Smooth muscle cell (in vitro differentiated cells): Measurements from ENCODE around the gene HENMT1. TPM values are rescaled to one million over a fixed set of nuclear protein-coding genes. Genes with fewer than 3 reads are reported as not detected.

Experiments
- DNase-seq: peaks from one replicate; lab custom pipeline; 2025; ENCODE audit not compliant: unreplicated experiment; lab: John Stamatoyannopoulos, UW
- H2AFZ ChIP-seq: fragments of 200-600 bp; sonication (generic); 2 replicates; pipeline ENCODE4 v1.6.0; 2016; ENCODE audit warnings: antibody characterized with exemption, low read depth, mild to moderate bottlenecking
- H3F3A ChIP-seq: fragments of 200-600 bp; sonication (generic); 2 replicates; pipeline ENCODE4 v1.6.0; 2017; ENCODE audit warnings: antibody characterized with exemption, low read depth
- H3K27ac ChIP-seq: fragments of 200-600 bp; sonication (generic); 2 replicates; pipeline ENCODE4 v1.5.1; 2016; ENCODE audit warnings: low read depth, mild to moderate bottlenecking
- H3K27me3 ChIP-seq: fragments of 200-600 bp; sonication (generic); 2 replicates; pipeline ENCODE4 v1.6.1; 2016; ENCODE audit warnings: low read depth, mild to moderate bottlenecking
- H3K36me3 ChIP-seq: fragments of 200-600 bp; sonication (generic); 2 replicates; pipeline ENCODE4 v1.5.1; 2016; ENCODE audit warnings: low read depth
- H3K4me1 ChIP-seq: fragments of 200-600 bp; sonication (generic); 2 replicates; pipeline ENCODE4 v1.5.1; 2016; ENCODE audit warnings: low read depth
- H3K4me2 ChIP-seq: fragments of 200-600 bp; sonication (generic); 2 replicates; pipeline ENCODE4 v1.6.0; 2016; ENCODE audit warnings: mild to moderate bottlenecking
- H3K4me3 ChIP-seq: fragments of 200-600 bp; sonication (generic); 2 replicates; pipeline ENCODE4 v1.5.1; 2016; ENCODE audit warnings: mild to moderate bottlenecking
- H3K79me2 ChIP-seq: fragments of 200-600 bp; sonication (generic); 2 replicates; pipeline ENCODE4 v1.6.0; 2016; ENCODE audit warnings: low read depth, mild to moderate bottlenecking
- H3K9ac ChIP-seq: fragments of 200-600 bp; sonication (generic); 2 replicates; pipeline ENCODE4 v1.6.0; 2016; ENCODE audit warnings: low read depth
- H3K9me3 ChIP-seq: fragments of 200-600 bp; sonication (generic); replicated peaks from 2 replicates; pipeline ENCODE4 v1.5.1; 2016; ENCODE audit warnings: low read depth
- H4K20me1 ChIP-seq: fragments of 200-600 bp; sonication (generic); 2 replicates; pipeline ENCODE4 v1.6.0; 2016; ENCODE audit warnings: low read depth
- WGBS: methylation state at CpG from one replicate; pipeline ENCODE4 v1.1.7; 2016; ENCODE audit warnings: low lambda C conversion rate; 5-methylcytosine and 5-hydroxymethylcytosine counted together
- polyA plus RNA-seq: library from polyadenylated mRNA; unstranded; fragments of >200 nt; fragmentation: Nextera tagmentation; extraction: Ambion mirVana; gene quantifications from 2 replicates; pipeline ENCODE4 v1.2.1, GENCODE V29; 2016
- total RNA-seq: library from RNA; depleted of rRNA; stranded (reverse); fragments of >200 nt; gene quantifications from 2 replicates; pipeline ENCODE4 v1.2.3, GENCODE V29; 2014
- TF ChIP-seq, protein P1 (sequence below): fragments of 200-600 bp; sonication (generic); IDR thresholded peaks from 2 replicates; pipeline ENCODE4 v1.5.1; 2017; ENCODE audit warnings: borderline replicate concordance, mild to moderate bottlenecking, antibody characterized with exemption; ENCODE audit not compliant: insufficient read depth, poor library complexity, severe bottlenecking

The HENMT1 gene
- total and polyA plus RNA-seq, 2 experiments from 2014 or later = 1.6 to 3.5 TPM

DNA sequence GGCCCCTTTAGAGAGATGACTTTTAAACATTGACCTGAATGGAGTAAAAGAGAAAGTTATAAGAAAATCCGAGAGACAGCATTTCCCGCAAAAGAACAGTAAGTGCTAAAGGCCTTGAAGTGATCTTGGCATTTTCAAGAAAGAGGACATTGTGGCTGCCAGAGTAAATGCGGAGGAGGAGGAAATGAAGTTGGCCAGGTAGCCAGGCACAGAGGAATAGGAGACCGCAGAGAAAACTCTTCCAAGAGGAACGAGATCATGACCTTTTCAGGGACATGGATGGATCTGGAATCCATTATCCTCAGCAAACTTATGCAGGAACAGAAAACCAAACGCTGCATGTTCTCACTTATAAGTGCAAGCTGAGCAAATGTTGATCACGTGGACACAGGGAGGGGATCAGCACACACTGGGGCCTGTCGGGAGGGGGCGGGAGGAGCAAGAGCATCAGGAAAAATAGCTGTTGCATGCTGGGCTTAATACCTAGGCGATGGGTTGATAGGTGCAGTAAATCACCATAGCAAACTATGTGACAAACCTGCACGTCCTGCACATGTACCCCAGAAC lies 51.3 kb downstream of the HENMT1 start:
- H3K4me3 ChIP-seq = no peak overlapping the region

GRCh38 chr1:108606478-108606877 lies 54.4 kb downstream of the HENMT1 start:
- H3K4me3 ChIP-seq = no peak overlapping the region
- no peak overlapping the region for H3K9ac ChIP-seq
- H3K27me3 ChIP-seq = no peaks in the 10 kb centered on the region
- no peaks in the 10 kb centered on the region for H3K79me2 ChIP-seq
- H2AFZ ChIP-seq = no peak overlapping the region
- DNase-seq = no peak
- no peaks in the 10 kb centered on the region for H4K20me1 ChIP-seq
- no peaks in the 10 kb centered on the region for H3K9me3 ChIP-seq
- TF ChIP-seq, protein P1, sequence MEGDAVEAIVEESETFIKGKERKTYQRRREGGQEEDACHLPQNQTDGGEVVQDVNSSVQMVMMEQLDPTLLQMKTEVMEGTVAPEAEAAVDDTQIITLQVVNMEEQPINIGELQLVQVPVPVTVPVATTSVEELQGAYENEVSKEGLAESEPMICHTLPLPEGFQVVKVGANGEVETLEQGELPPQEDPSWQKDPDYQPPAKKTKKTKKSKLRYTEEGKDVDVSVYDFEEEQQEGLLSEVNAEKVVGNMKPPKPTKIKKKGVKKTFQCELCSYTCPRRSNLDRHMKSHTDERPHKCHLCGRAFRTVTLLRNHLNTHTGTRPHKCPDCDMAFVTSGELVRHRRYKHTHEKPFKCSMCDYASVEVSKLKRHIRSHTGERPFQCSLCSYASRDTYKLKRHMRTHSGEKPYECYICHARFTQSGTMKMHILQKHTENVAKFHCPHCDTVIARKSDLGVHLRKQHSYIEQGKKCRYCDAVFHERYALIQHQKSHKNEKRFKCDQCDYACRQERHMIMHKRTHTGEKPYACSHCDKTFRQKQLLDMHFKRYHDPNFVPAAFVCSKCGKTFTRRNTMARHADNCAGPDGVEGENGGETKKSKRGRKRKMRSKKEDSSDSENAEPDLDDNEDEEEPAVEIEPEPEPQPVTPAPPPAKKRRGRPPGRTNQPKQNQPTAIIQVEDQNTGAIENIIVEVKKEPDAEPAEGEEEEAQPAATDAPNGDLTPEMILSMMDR = no peak
- H3F3A ChIP-seq = no peaks in the 10 kb centered on the region
- H3K36me3 ChIP-seq = no peaks in the 10 kb centered on the region
- no peaks in the 10 kb centered on the region for H3K4me1 ChIP-seq
- H3K4me2 ChIP-seq = no peak overlapping the region
- no peak overlapping the region for H3K27ac ChIP-seq

More for the DNA sequence above, 51.3 kb downstream of the HENMT1 start:
- no peaks in the 10 kb centered on the region for H4K20me1 ChIP-seq
- H3K4me1 ChIP-seq = no peaks in the 10 kb centered on the region
- no peak overlapping the region for H3K27ac ChIP-seq
- WGBS = 91% methylated on average over 11 of the region's 11 CpGs
- no peak overlapping the region for H3K9ac ChIP-seq
- no peaks in the 10 kb centered on the region for H3K79me2 ChIP-seq
- H3K4me2 ChIP-seq = no peak overlapping the region
- H2AFZ ChIP-seq = no peak overlapping the region
- H3K27me3 ChIP-seq = no peaks in the 10 kb centered on the region
- TF ChIP-seq, protein P1 = no peak
- H3F3A ChIP-seq = no peaks in the 10 kb centered on the region
- H3K36me3 ChIP-seq = no peaks in the 10 kb centered on the region
- no peaks in the 10 kb centered on the region for H3K9me3 ChIP-seq
- DNase-seq = no peak

- Histone ChIP-seq H3K9me3 (no peaks in the 10 kb centered on the region), H3K79me2 (no peaks in the 10 kb centered on the region), H3K4me2 (no peak overlapping the region), H2AFZ (no peak overlapping the region), H3K9ac (no peak overlapping the region), H3F3A (no peaks in the 10 kb centered on the region), H3K27me3 (no peaks in the 10 kb centered on the region), H3K36me3 (no peaks in the 10 kb centered on the region), H3K4me1 (no peaks in the 10 kb centered on the region), H3K27ac (no peak overlapping the region), H3K4me3 (no peak overlapping the region), H4K20me1 (no peaks in the 10 kb centered on the region)
- no peak for DNase-seq
- TF ChIP-seq, protein P1 = no peak
Measured at GRCh38 chr1:108605633-108606032, 55.3 kb downstream of the HENMT1 start.

DNA sequence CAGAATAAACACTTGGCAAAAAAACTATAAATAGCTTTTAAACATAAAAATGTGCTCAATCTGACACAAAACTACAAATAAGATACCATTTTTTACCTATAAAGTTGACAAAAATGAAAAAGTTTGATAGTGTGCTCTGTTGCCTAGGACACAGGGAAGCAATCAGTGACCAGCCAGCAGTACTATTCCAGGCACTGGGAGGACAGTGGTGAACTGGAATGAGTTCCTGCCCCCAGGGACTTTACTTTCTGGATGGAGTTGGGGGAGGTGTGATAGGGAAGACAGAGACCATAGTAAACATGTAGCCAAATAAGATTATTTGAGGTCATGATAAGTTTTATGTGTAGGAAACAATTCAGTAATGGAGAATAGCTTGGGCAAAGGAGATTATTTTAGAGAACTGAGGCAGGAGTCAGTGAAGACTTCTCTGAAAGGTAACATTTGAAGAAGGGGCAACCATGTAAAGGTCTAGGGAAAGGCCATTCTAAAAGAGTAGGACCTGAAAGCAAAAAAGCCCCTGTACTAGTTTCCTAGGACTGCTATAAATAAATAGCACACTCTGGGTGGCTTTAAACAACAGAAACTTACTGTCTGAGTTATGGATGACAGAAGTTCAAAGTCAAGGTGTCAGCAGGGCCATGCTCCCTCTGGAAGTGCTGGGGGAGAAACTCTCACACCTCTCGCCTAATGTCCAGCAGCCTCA lies 59.0 kb downstream of the HENMT1 start:
- TF ChIP-seq, protein P1 = no peak
- H3K27ac ChIP-seq = no peak overlapping the region
- WGBS = 100% methylated on average over 1 of the region's 1 CpG
- no peaks in the 10 kb centered on the region for H3F3A ChIP-seq
- H3K9me3 ChIP-seq = no peaks in the 10 kb centered on the region
- H3K36me3 ChIP-seq = no peaks in the 10 kb centered on the region
- H3K9ac ChIP-seq = no peak overlapping the region
- H3K4me3 ChIP-seq = no peak overlapping the region
- H4K20me1 ChIP-seq = no peaks in the 10 kb centered on the region
- H3K79me2 ChIP-seq = peaks cover 14% of the 10 kb centered on the region
- no peaks in the 10 kb centered on the region for H3K4me1 ChIP-seq
- H3K4me2 ChIP-seq = no peak overlapping the region
- H3K27me3 ChIP-seq = no peaks in the 10 kb centered on the region
- DNase-seq = no peak
- H2AFZ ChIP-seq = no peak overlapping the region
